HG02759 (cell line): ENCODE results near the gene ZMYM2.

Experiments used
- ATAC-seq: cut with Tn5 transposase; IDR thresholded peaks from one replicate; pipeline ENCODE4 v1.9.1; 2021; ENCODE audit warnings: mild to moderate bottlenecking, moderate library complexity; ENCODE audit not compliant: unreplicated experiment

Gene ZMYM2

DNA sequence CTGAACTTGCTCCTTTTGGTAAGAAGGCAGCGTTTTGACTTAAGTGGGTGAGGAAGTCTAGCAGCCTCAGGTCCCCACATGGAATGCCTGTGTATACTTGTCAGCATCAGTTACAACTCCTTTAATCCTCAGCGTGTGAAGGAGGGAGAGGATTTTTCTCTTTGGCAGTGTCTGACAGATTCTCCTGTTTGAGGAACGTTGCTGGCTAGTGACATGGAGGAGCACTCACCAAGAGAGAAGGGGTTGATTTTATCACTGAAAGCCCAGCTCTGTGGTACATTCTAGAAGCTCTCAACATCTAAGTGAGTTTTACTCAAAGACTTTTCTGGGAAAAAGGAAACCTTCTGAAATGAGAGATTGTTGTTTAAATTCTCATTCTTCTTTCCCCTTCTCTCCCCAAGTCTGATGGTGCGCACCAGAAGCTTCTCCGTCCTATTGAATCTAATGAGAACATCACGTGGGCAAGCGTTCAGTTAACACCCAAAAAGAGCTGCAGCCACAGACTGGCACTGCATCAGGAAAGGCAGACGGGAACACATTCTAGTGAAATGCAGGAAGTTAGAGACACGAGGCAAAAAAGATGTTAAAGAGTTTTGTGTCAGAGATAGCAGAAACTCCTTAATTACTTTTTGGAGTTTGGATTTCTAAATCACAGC is 144.1 kb downstream of the ZMYM2 start:
- ATAC-seq = no peak

DNA sequence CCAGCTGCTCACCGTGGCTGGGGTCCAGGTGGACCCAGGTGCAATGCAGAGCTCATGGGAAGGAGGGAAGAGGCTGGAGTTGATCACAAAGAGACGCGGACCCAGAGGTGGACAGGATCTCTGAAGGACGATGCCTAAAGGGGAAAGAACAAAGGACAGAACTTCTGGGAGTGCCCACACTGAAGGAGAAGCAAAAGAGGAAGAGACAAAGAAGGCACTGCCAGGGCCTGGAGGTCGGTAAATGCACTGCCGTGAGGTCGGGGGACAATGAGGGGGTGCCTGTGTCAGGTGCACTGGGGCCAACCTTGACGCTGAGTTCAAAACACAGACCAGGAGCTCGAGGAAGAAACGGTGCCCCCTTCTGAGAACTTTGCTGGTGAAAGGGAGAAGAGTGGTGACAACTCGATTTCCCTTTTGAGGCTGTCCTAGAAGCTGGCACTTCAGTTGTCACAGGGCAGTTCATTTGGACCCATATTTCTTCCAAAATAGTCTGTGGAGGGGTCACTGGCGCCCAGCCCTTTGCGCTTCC is 146.7 kb downstream of the ZMYM2 start:
- no peak for ATAC-seq

GRCh38 chr13:20106742-20107141 is 148.2 kb downstream of the ZMYM2 start:
- ATAC-seq = no peak

GRCh38 chr13:20109037-20109436 is 150.5 kb downstream of the ZMYM2 start:
- ATAC-seq = no peak

- ATAC-seq = no peak
Observed at GRCh38 chr13:20114066-20114610, 155.6 kb downstream of the ZMYM2 start.

- no peak for ATAC-seq
Observed at GRCh38 chr13:20116213-20116612, 157.7 kb downstream of the ZMYM2 start.

DNA sequence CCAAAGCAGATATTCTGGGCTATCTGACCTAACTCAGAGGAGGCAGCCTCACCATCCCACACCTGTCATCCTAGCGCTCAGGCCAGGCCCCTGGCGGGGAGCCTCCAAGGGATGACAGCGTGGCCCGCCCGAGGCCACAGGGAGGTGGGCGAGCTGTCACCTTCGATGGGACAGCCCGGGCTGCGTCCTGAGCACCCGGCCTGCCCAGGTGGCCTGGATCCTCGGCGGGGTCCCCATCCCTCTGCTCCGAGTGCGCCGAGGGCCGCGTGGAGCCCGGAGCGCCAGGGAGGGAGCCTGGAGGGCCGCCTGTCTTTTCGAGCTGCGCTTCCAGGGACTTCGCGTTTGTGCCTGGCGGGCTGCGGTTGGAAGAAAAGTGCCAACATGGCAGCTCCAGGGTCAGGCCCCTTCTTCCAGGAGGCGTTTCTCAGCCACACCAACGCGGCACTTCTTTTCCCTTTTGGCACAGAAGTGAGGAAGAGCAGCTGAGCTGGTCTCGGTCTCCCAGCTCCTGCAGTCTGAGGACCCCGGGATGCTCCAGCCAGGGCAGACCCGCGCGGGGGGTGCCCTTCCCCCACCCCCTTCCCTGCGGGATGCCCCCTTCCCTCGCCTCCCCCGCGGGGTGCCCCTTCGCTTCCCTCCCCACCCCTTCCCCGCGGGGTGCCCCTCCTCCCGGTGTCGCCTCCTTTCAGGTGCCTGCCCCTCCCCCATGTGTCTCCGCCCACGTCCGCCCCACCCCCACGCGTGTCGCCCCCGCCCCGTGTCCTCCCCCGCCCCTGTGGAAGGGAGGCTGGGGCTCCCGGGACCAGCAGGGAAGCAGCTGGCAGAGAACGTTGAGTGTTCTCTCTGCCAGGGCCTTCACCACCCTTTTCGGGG is 160.0 kb downstream of the ZMYM2 start:
- peak; percentile 35 for ATAC-seq

GRCh38 chr13:20119960-20120359 is 161.4 kb downstream of the ZMYM2 start:
- no peak for ATAC-seq

DNA sequence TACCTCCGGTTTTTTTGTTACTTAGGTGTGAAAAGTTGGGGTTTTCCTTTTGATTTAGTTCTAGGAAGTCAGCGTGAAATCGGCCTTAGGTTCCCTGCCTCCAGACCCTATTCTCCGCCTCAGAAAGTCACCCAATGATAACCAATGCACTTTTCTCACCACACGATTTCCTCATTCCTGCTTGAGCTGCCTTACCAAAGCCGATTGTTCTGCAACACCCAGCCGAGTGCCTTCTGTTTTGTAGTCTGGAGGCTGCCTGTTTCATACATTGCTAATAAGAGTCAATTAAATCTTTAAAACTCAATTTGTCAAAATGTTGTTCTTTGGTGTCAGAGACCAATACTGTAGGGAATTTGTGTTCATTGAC is 162.6 kb downstream of the ZMYM2 start:
- no peak for ATAC-seq

DNA sequence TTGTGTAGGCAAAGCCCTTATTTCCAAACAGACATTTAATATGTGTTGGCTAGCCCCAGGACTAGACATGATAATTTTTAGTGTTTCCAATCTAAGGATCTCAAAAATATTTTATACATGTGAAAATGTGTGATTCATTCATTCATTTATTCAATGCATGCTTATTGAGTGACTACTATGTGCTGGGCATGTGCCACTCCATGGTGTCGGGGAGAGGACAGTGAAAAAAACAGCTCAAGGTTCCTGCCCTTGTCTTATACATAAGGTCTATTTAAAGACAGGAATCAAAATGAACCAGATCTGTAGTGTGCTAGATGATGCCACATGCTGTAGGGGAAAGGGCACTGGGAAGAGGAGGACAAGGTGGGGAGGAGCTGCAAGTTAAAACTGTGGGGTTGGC is 165.8 kb downstream of the ZMYM2 start:
- ATAC-seq = no peak

DNA sequence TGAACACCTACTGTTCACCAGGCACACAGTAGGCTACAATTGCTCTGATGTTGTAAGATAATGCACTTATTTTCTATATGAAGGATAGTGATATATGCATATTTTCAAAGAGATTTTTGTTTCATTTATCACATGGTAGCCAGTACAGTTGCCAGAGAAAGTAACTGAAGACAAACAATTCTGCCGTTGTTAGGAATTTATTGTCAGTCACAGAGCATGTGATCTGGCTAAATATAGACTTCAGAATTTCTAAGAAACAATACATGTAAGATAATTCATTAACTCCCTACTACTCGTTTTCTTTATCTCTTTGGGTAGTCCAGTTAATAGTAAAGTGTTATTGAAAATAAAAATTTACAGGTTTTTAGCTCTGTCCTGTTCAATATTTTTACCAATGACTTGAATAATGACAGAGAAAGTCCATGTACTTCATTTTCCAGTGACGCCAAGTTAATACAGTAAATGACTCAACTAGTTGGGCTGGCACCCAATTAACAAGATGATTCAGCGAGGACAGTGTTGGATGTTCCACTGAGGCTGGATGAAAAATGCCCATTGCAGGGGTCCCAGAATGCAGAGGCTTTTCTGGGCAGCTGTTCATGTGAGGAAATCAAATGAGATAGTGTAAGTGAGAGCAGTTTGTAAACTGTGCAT is 166.7 kb downstream of the ZMYM2 start:
- ATAC-seq = no peak

GRCh38 chr13:20125783-20126165 is 167.2 kb downstream of the ZMYM2 start:
- no peak for ATAC-seq

GRCh38 chr13:20126541-20127261 is 168.2 kb downstream of the ZMYM2 start:
- no peak for ATAC-seq

DNA sequence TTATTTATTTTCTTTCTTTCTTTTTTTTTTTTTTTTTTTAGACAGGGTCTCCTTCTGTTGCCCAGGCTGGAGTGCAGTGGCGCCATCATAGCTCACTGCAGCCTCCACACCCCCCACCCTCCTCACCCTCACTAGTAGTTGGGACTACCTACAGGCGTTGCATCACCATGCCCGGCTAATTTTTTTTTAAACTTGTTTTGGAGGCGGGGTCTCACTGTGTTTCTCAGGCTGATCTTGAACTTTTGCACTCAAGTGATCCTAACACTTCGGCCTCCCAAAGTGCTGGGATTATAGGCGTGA is 168.7 kb downstream of the ZMYM2 start:
- peak; percentile 18 for ATAC-seq

DNA sequence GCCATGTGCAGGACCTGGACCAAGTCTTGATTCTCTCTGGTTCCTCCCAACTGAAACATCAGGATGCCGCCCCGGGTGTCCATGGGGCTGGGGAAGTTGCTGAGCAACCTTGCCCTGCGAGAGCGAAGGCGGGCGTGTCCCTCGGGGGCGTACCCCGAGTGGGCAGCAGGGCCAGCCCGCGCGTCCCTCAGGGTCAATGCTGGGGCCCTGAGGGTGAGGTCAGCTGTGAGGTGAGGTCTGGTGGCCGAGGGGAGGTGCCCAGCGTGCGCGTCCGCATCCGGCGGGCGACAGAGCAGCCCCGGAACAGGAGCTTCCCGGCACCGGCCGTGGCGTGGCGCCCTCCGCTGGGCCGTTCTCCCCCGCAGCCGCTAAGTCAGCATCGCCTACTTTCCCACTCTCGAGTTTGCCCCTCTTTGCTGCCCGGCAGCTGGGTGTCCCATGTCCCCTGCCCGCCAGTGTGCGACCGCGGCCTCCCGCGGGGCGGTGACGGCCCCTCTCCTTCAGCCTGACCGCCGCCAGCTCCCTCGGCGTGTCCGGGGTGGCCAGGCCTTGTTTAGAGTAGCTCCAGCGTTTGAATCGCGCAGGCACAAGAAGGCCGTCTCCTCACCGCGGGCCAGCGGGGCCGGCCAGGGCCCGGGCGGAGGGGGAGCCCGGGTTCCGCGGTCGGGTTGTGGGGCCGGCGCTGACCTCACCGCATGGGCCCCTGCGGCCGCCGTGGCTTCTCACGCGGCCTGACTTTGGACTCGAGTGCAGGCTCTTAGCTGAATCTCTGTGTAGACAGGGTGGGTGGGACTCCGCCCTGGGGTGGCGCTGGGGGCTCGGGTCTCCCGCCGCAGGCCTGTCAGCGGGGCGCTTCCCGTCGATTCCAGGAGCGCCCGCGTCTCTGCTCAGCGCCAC is 169.3 kb downstream of the ZMYM2 start:
- ATAC-seq = peak; percentile 84

- ATAC-seq = peak; percentile 26
Observed at GRCh38 chr13:20128459-20128931, 170.0 kb downstream of the ZMYM2 start.

GRCh38 chr13:20129076-20129475 is 170.5 kb downstream of the ZMYM2 start:
- no peak for ATAC-seq

DNA sequence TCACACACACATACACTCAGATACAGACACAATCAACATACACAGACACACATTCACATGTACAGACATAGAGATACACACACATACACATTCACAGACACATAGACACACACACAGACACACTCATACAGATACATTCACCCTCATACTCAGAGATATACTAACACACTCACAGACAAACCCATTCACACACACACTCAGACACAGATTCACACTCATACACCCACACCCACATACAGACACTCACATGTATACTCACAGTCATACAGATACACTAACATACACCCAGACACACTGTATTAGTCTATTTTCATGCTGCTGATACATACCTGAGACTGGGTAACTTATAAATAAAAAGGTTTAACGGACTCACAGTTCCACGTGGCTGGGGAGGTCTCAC is 171.5 kb downstream of the ZMYM2 start:
- ATAC-seq = no peak

DNA sequence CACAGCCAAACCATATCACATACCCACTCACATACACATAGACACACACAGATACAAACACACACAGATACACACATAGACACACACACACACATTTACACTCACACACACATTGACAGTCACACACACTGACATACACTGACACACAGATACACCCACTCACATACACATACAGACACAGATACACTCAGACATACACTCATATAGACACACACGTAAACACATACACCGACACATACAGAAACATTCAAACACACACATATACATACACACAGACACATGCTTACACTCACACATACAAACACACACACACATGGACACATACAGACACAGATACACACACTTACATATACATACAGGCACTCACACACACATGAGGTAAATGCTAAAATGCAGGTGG is 172.1 kb downstream of the ZMYM2 start:
- ATAC-seq = no peak
